ENCODE results near the gene HSPA5.
"Not testable (repeated sequence)": the region's sequence is repeated elsewhere in the genome, so short reads cannot be mapped to it uniquely, and the experiment has no call there.

GRCh38 chr9:125264068-125264467 lies 22.9 kb upstream of the HSPA5 start:
- not testable (repeated sequence) for TF ChIP-seq CTCF (IDR thresholded peaks at IDR 0.05; ENCODE audit: low read depth, low read length, poor library complexity, severe bottlenecking); EZH2phosphoT487 (IDR thresholded peaks at IDR 0.05; ENCODE audit: borderline replicate concordance, low read length)

Measured in DOHH2 (cell line).